Right cardiac atrium (tissue), 5 donors: Measurements from ENCODE around the gene LCN15. TPM values are rescaled to one million over a fixed set of nuclear protein-coding genes. Genes with fewer than 3 reads are reported as not detected.

ENCODE experiments used
- ATAC-seq, 2 donors: fragments of 200-7000 bp; cut with Tn5 transposase; one replicate each; pipeline versions ENCODE4 v1.8.0 to v1.9.1; 2020; ENCODE audit warnings: moderate library complexity in 2 of 2, mild to moderate bottlenecking in 1 of 2
- DNase-seq, 3 donors: peaks; one replicate each; pipeline ENCODE4 v3.0.0-alpha.2; 2020
- H3K27ac ChIP-seq: one replicate; pipeline ENCODE4 v1.5.1; 2013; ENCODE audit warnings: mild to moderate bottlenecking, low read length, control low read depth, moderate library complexity
- H3K27me3 ChIP-seq: one replicate; pipeline ENCODE4 v1.6.1; 2013; ENCODE audit not compliant: control insufficient read depth, insufficient read depth
- H3K4me1 ChIP-seq: one replicate; pipeline ENCODE4 v1.6.1; 2013; ENCODE audit warnings: low read length; ENCODE audit not compliant: control insufficient read depth, insufficient read depth
- H3K4me3 ChIP-seq: one replicate; pipeline ENCODE4 v1.5.1; 2013; ENCODE audit warnings: low read length, control low read depth
- H3K9me3 ChIP-seq: one replicate; pipeline ENCODE4 v1.6.1; 2013; ENCODE audit warnings: low read length; ENCODE audit not compliant: control insufficient read depth
- WGBS: extraction: QIAGEN DNeasy Blood & Tissue Kit; methylation state at CpG from one replicate; pipeline ENCODE4 v1.1.7; 2013; 5-methylcytosine and 5-hydroxymethylcytosine counted together
- intact Hi-C, 4 donors: fragments of 100-400 bp; cut with DNase I; formaldehyde crosslinking; loops; one replicate each; pipeline versions ENCODE4 v1.11.0 to v1.14.0; 2022 to 2023
- polyA plus RNA-seq: library from polyadenylated mRNA; stranded (reverse); fragments of 200-250 nt; gene quantifications from one replicate; pipeline ENCODE4 v1.2.3, GENCODE V29; 2013
- total RNA-seq, 4 donors: library from RNA; stranded (reverse); fragmentation: NEBNext Ultra II Directional; extraction: Animal tissue kit (Norgen Biotek cat#: 25700); gene quantifications; one replicate each; pipeline ENCODE4 v1.2.1, GENCODE V29; 2021
- donor health status: healthy with polysubstance abuse.
- donor health status: DM: no; HTN: yes; CAD: no.
- donor health status: DM: no; HTN: no; CAD: no.
- donor health status: DM: no; HTN: yes; CAD: no; lungs with severe emphysema.
- donor health status: DM: yes; HTN: yes; CAD: no.

Gene LCN15
- total and polyA plus RNA-seq, 5 donors: 0.32 to 2.1 (median 1.3) TPM

- intact Hi-C loops: no loop called here
These were observed 10.2 kb downstream of the LCN15 start for GRCh38 chr9:136754059-136754572.

GRCh38 chr9:136753371-136754058 is 10.8 kb downstream of the LCN15 start:
- intact Hi-C loops: no loop called here
- H3K27me3 ChIP-seq: no peaks in the 10 kb centered on the region
- no peak overlapping the region for H3K4me3 ChIP-seq
- H3K9me3 ChIP-seq: no peaks in the 10 kb centered on the region
- ATAC-seq (no peak), DNase-seq (peak in 1 of 3 donors; percentile 51)
- no peaks in the 10 kb centered on the region for H3K4me1 ChIP-seq
- WGBS: 88% methylated on average over 31 of the region's 31 CpGs
- no peak overlapping the region for H3K27ac ChIP-seq

More at GRCh38 chr9:136754059-136754572, 10.2 kb downstream of the LCN15 start:
- Histone ChIP-seq H3K9me3 (no peaks in the 10 kb centered on the region), H3K4me1 (no peaks in the 10 kb centered on the region), H3K27me3 (no peaks in the 10 kb centered on the region), H3K4me3 (no peak overlapping the region), H3K27ac (no peak overlapping the region)
- DNase-seq (no peak), ATAC-seq (no peak)
- WGBS: 78% methylated on average over 17 of the region's 17 CpGs

- Histone ChIP-seq H3K27ac (no peak overlapping the region), H3K9me3 (no peaks in the 10 kb centered on the region), H3K27me3 (no peaks in the 10 kb centered on the region), H3K4me3 (no peak overlapping the region), H3K4me1 (no peaks in the 10 kb centered on the region)
- intact Hi-C loops: no loop called here
- ATAC-seq (no peak), DNase-seq (no peak)
These were observed 12.5 kb downstream of the LCN15 start for GRCh38 chr9:136751814-136752213.

- 90% methylated on average over 1 of the region's 1 CpG for WGBS
- DNase-seq (no peak), ATAC-seq (no peak)
- intact Hi-C loops: no loop called here
- H3K27ac ChIP-seq: no peak overlapping the region
- H3K4me1 ChIP-seq: no peaks in the 10 kb centered on the region
- no peak overlapping the region for H3K4me3 ChIP-seq
- H3K9me3 ChIP-seq: no peaks in the 10 kb centered on the region
- no peaks in the 10 kb centered on the region for H3K27me3 ChIP-seq
These were observed 13.1 kb downstream of the LCN15 start for GRCh38 chr9:136751244-136751643.

- intact Hi-C loops: no loop called here
- H3K4me1 ChIP-seq: no peaks in the 10 kb centered on the region
- H3K27ac ChIP-seq: no peak overlapping the region
- no peak for DNase-seq
- no peaks in the 10 kb centered on the region for H3K27me3 ChIP-seq
- H3K4me3 ChIP-seq: no peak overlapping the region
- no peak for ATAC-seq
- 65% methylated on average over 2 of the region's 2 CpGs for WGBS
- H3K9me3 ChIP-seq: no peaks in the 10 kb centered on the region
These were observed 13.8 kb downstream of the LCN15 start for GRCh38 chr9:136750526-136750925.

- Histone ChIP-seq H3K27ac (peak overlapping the region; percentile 40), H3K4me3 (no peak overlapping the region), H3K9me3 (no peaks in the 10 kb centered on the region)
These were observed 15.4 kb downstream of the LCN15 start for GRCh38 chr9:136748666-136749611.

GRCh38 chr9:136748201-136748600 is 16.1 kb downstream of the LCN15 start, which contains the start of gene LCN6:
Gene LCN6, minus strand, starts transcription at chr9:136748525. Its CDS starts 42 bp downstream, at chr9:136748483.
- peak in 1 of 3 donors; percentile 23 for DNase-seq
- intact Hi-C loops: no loop called here
- WGBS: 74% methylated on average over 8 of the region's 8 CpGs
- Histone ChIP-seq H3K4me1 (no peaks in the 10 kb centered on the region), H3K27ac (peak within 1 kb of the TSS; percentile 40), H3K4me3 (no peak within 1 kb of the TSS), H3K27me3 (no peaks in the 10 kb centered on the region), H3K9me3 (no peaks in the 10 kb centered on the region)
- no peak for ATAC-seq

More at GRCh38 chr9:136748666-136749611, 15.4 kb downstream of the LCN15 start:
- Histone ChIP-seq H3K27me3 (no peaks in the 10 kb centered on the region), H3K4me1 (no peaks in the 10 kb centered on the region)
- 65% methylated on average over 21 of the region's 21 CpGs for WGBS
- ATAC-seq: peak; percentile 16 to 25
- peak in 2 of 3 donors; percentile 76 to 79 for DNase-seq
- intact Hi-C loops: no loop called here

GRCh38 chr9:136747161-136748060 is 16.9 kb downstream of the LCN15 start:
- Histone ChIP-seq H3K4me1 (no peaks in the 10 kb centered on the region), H3K4me3 (no peak overlapping the region), H3K27me3 (no peaks in the 10 kb centered on the region), H3K27ac (no peak overlapping the region), H3K9me3 (no peaks in the 10 kb centered on the region)
- intact Hi-C loops: no loop called here
- WGBS: 90% methylated on average over 22 of the region's 22 CpGs
- DNase-seq: peak in 2 of 3 donors; percentile 33 to 40
- ATAC-seq: no peak

- H3K27ac ChIP-seq: no peak overlapping the region
These were observed 17.7 kb downstream of the LCN15 start for GRCh38 chr9:136746621-136747020.

GRCh38 chr9:136746155-136746490 is 18.2 kb downstream of the LCN15 start:
- Histone ChIP-seq H3K4me3 (no peak overlapping the region), H3K27ac (no peak overlapping the region), H3K9me3 (no peaks in the 10 kb centered on the region), H3K27me3 (no peaks in the 10 kb centered on the region), H3K4me1 (peaks cover under 1% of the 10 kb centered on the region)
- DNase-seq: no peak
- 72% methylated on average over 22 of the region's 22 CpGs for WGBS
- ATAC-seq: no peak
- intact Hi-C loops: no loop called here

More at GRCh38 chr9:136746621-136747020, 17.7 kb downstream of the LCN15 start:
- Histone ChIP-seq H3K4me1 (no peaks in the 10 kb centered on the region), H3K4me3 (no peak overlapping the region), H3K9me3 (no peaks in the 10 kb centered on the region), H3K27me3 (no peaks in the 10 kb centered on the region)
- intact Hi-C loops: no loop called here
- ATAC-seq: peak in 1 of 2 donors; percentile 1
- peak in 2 of 3 donors; percentile 46 to 66 for DNase-seq
- 93% methylated on average over 18 of the region's 18 CpGs for WGBS
